HG02840 (cell line): ENCODE measurements around the gene SLC8B1.

Source experiments
- ATAC-seq: cut with Tn5 transposase; IDR thresholded peaks from one replicate; pipeline ENCODE4 v1.9.1; 2021; ENCODE audit warnings: mild to moderate bottlenecking, moderate library complexity, moderate number of reproducible peaks; ENCODE audit not compliant: unreplicated experiment, low FRiP score

The SLC8B1 gene

GRCh38 chr12:113274848-113275247, 60.1 kb downstream of the SLC8B1 start:
- ATAC-seq: no peak

- no peak for ATAC-seq
Measured at GRCh38 chr12:113273053-113273725, 61.7 kb downstream of the SLC8B1 start.

GRCh38 chr12:113271853-113272561, 62.9 kb downstream of the SLC8B1 start:
- ATAC-seq: no peak

GRCh38 chr12:113271466-113271852, 63.5 kb downstream of the SLC8B1 start:
- ATAC-seq: no peak

GRCh38 chr12:113270709-113271009, 64.2 kb downstream of the SLC8B1 start:
- no peak for ATAC-seq

- ATAC-seq: no peak
Measured at GRCh38 chr12:113269257-113269943, 65.5 kb downstream of the SLC8B1 start.

- no peak for ATAC-seq
Measured at GRCh38 chr12:113268621-113269020, 66.3 kb downstream of the SLC8B1 start.

- no peak for ATAC-seq
Measured at GRCh38 chr12:113268136-113268535, 66.8 kb downstream of the SLC8B1 start.

- ATAC-seq: no peak
Measured at GRCh38 chr12:113267621-113268020, 67.3 kb downstream of the SLC8B1 start.

GRCh38 chr12:113266106-113266895, 68.6 kb downstream of the SLC8B1 start:
- no peak for ATAC-seq

- ATAC-seq: no peak
Measured at GRCh38 chr12:113263431-113263963, 71.4 kb downstream of the SLC8B1 start.

- no peak for ATAC-seq
Measured at GRCh38 chr12:113262710-113263109, 72.2 kb downstream of the SLC8B1 start.

GRCh38 chr12:113261847-113262470, 73.0 kb downstream of the SLC8B1 start:
- no peak for ATAC-seq

- no peak for ATAC-seq
Measured at GRCh38 chr12:113260636-113261300, 74.1 kb downstream of the SLC8B1 start.

GRCh38 chr12:113260127-113260526, 74.8 kb downstream of the SLC8B1 start:
- ATAC-seq: no peak

- no peak for ATAC-seq
Measured at GRCh38 chr12:113257564-113257963, 77.3 kb downstream of the SLC8B1 start.

GRCh38 chr12:113254298-113254697, 80.6 kb downstream of the SLC8B1 start:
- ATAC-seq: no peak

GRCh38 chr12:113253532-113254285, 81.2 kb downstream of the SLC8B1 start:
- ATAC-seq: no peak

GRCh38 chr12:113252494-113252893, 82.4 kb downstream of the SLC8B1 start:
- ATAC-seq: no peak
